Activated T-helper 9 cell treated with anti-CD3 and anti-CD28 coated beads, Interleukin-2, amount 50 U/mL, for 16 hours (primary cell): Measurements from ENCODE around the gene SMOC2.

Source experiments
- DNase-seq: peaks from one replicate; pipeline ENCODE4 v3.0.0-alpha.2; 2020; ENCODE audit warnings: low read depth

SMOC2 gene

GRCh38 chr6:168440520-168441433 lies at the start of gene SMOC2:
Gene SMOC2 (plus strand): TSS chr6:168441184. CDS start chr6:168441371, 187 bp downstream.
- DNase-seq: no peak

GRCh38 chr6:168393126-168393870 lies 47.7 kb upstream of the SMOC2 start:
- no peak for DNase-seq

- DNase-seq: no peak
Observed at GRCh38 chr6:168394606-168395005, 46.4 kb upstream of the SMOC2 start.

GRCh38 chr6:168395983-168396382 lies 45.0 kb upstream of the SMOC2 start:
- DNase-seq: no peak

GRCh38 chr6:168396561-168396960 lies 44.4 kb upstream of the SMOC2 start:
- DNase-seq: no peak

- no peak for DNase-seq
Observed at GRCh38 chr6:168397012-168397411, 44.0 kb upstream of the SMOC2 start.

- no peak for DNase-seq
Observed at GRCh38 chr6:168400037-168400436, 40.9 kb upstream of the SMOC2 start.

- no peak for DNase-seq
Observed at GRCh38 chr6:168403370-168404005, 37.5 kb upstream of the SMOC2 start.

GRCh38 chr6:168404560-168404959 lies 36.4 kb upstream of the SMOC2 start:
- no peak for DNase-seq

- DNase-seq: no peak
Observed at GRCh38 chr6:168407842-168408241, 33.1 kb upstream of the SMOC2 start.

GRCh38 chr6:168408504-168409136 lies 32.4 kb upstream of the SMOC2 start:
- DNase-seq: no peak

GRCh38 chr6:168410035-168410434 lies 30.9 kb upstream of the SMOC2 start:
- DNase-seq: no peak

- DNase-seq: no peak
Observed at GRCh38 chr6:168410554-168411011, 30.4 kb upstream of the SMOC2 start.

- DNase-seq: no peak
Observed at GRCh38 chr6:168411130-168411529, 29.9 kb upstream of the SMOC2 start.

- no peak for DNase-seq
Observed at GRCh38 chr6:168411793-168412192, 29.2 kb upstream of the SMOC2 start.

- no peak for DNase-seq
Observed at GRCh38 chr6:168412456-168412855, 28.5 kb upstream of the SMOC2 start.

GRCh38 chr6:168413018-168413720 lies 27.8 kb upstream of the SMOC2 start:
- DNase-seq: no peak

- DNase-seq: no peak
Observed at GRCh38 chr6:168413856-168414255, 27.1 kb upstream of the SMOC2 start.

- DNase-seq: no peak
Observed at GRCh38 chr6:168414336-168415097, 26.5 kb upstream of the SMOC2 start.

GRCh38 chr6:168415098-168415992 lies 25.6 kb upstream of the SMOC2 start:
- no peak for DNase-seq
